Subcutaneous adipose tissue (tissue), 4 donors: ENCODE measurements around the gene PTPRG. TPM values are rescaled to one million over a fixed set of nuclear protein-coding genes. Genes with fewer than 3 reads are reported as not detected.

Experiments
- total RNA-seq, 4 donors: library from RNA; depleted of rRNA; stranded (reverse); fragments of >200 nt; gene quantifications; one replicate each; pipeline ENCODE4 v1.1.0, GENCODE V29; 2016
- TF ChIP-seq, protein P1 (sequence below): fragments of 450-650 bp; IDR thresholded peaks from one replicate; pipeline ENCODE4 v1.5.1; 2016; ENCODE audit warnings: low read depth, mild to moderate bottlenecking, control low read depth, antibody characterized with exemption, moderate library complexity

Gene PTPRG
- total RNA-seq, 4 donors from 2014 or later: 115 to 164 (median 159) TPM

DNA sequence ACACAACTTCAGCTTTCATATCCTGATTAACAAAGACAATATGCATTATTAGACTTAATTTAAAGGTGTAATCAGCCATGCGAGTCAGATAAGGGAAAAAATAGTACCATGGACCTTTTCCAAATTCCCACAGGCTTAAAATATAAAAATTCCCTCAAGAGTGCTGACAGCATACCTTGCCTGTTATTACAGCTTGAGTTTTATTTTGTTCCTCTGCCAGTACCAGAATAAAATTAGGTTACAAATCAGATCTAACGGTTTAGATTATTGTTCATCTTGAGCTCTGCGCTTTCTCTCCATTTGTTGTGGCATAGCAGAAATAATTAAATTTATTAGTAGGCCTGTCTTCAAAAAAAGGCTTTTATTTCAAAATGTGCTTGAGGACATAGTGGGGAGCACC lies 250.3 kb downstream of the PTPRG start:
- TF ChIP-seq, protein P1, sequence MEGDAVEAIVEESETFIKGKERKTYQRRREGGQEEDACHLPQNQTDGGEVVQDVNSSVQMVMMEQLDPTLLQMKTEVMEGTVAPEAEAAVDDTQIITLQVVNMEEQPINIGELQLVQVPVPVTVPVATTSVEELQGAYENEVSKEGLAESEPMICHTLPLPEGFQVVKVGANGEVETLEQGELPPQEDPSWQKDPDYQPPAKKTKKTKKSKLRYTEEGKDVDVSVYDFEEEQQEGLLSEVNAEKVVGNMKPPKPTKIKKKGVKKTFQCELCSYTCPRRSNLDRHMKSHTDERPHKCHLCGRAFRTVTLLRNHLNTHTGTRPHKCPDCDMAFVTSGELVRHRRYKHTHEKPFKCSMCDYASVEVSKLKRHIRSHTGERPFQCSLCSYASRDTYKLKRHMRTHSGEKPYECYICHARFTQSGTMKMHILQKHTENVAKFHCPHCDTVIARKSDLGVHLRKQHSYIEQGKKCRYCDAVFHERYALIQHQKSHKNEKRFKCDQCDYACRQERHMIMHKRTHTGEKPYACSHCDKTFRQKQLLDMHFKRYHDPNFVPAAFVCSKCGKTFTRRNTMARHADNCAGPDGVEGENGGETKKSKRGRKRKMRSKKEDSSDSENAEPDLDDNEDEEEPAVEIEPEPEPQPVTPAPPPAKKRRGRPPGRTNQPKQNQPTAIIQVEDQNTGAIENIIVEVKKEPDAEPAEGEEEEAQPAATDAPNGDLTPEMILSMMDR: no peak

DNA sequence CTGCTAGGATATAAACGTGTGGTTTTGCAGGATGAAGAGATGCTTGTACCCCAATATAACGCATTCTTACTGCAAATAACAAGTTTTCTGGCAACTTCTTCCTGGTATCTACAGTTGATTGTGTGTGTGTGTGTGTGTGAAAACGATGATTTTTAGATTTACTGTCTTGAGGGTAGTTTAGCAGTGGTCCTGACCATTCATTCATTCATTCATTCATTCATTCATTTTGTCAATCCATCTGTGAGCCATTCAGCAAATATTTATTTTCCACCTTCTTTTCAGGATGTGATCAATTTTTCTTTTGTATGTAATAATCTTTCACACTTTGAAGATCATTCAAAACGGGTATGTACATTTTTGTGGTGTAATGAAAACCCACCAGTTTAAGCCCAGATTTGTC lies 250.7 kb downstream of the PTPRG start:
- TF ChIP-seq, protein P1: no peak

DNA sequence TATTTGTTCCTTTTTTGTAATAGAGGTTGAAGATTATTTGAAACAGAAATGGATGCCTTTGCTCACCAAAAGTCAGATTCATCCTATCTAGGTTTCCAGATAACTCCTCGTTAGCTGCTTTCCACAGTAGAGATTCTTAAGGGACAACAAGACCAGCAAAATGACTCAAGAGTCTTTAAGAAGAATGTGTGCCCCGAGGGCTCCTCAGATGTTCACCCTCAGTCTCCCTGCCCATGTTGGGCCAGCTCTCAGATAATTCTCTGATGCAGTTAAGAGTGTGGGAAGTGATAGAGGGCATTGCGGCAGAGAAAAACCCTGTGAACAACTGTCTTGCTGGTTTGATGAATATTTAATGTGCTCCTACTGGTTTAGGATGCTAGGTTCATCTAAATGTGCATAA lies 251.1 kb downstream of the PTPRG start:
- TF ChIP-seq, protein P1: no peak

DNA sequence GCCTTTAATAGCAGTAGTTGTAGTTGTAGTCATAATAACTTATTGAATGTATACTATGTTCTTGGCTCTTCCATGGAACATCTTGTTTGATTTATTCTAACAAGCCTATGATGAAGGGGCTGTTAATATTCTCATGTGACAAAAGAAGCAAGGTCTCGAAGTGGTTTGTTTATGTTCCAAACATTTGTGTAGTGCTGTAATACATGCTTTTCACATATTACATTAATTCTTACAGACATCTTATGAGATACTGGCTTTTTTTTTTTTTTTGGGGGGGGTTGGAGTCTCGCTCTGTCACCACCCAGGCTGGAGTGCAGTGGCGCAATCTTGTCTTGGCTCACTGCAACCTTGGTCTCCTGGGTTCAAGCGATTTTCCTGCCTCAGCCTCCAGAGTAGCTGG lies 252.3 kb downstream of the PTPRG start:
- TF ChIP-seq, protein P1: no peak

DNA sequence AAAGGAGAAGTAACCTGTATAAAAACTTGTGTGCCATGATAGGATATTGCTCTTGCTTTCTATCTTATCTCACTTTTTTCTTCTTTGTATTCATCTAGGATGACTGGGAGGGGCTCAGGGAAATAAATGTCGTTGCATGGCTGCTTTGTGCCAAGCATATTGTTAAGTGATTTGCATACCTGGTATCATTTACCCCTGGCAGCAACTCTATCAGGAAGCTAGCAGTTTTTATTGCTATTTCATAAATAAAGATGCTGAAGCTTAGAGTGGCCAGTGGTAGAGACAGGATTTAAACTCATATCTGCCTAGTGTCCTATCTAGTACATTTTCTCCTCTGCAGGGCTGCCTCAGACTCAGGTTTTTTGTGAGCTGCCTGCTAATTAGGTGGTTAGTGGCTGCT lies 253.3 kb downstream of the PTPRG start:
- TF ChIP-seq, protein P1: no peak

DNA sequence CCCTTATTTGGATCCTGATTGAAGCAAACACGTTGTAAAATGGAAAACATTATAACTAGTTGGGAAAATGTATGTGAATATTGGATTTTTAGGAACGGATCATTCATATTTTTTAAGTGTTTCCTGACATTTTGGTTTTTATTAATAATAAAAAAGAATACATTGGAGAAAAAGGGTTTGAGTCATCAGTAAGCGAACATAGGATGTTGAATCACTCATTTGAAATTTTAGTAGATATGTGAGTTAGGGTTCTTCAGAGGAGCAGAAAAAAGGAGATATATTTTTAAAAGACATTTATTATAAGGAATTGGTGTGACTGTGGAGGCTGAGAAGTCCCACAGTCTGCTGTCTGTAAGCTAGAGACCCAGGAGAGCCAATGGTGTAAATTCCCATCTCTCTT lies 258.5 kb downstream of the PTPRG start:
- TF ChIP-seq, protein P1: no peak

DNA sequence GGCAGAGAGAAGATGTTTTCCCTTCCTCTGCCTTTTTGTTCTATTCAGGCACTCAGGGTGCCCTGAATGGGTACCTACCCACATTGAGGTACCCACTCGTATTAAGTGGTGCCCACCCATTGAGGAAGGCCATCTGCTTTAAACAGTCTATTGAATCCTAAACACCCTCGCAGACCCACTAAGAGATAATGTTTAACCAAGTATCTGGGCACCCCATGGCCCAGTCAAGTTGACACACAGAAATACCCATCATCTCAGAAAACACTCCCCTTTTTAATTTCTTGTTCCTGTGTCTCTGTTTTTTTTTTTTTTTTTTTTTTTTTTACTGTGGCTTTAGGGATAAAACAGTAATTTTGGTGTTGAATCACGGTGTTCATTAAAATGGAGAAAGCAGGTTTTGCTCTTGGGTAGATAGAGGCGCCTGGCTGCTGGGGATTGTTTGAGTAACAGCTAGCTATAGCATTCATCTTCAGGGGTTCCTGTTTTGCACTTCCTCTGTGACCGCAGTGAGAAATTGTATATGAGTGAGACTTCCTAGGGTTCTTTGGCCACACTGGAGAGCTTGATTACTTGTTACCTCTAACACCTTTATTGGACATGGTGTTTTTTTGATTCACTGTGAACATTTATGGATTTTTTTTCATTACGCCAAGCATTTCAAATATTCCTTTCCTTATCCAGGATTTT lies 259.1 kb downstream of the PTPRG start:
- TF ChIP-seq, protein P1: no peak
